GM19468 (cell line): Measurements from ENCODE around the gene POLN.
A peak's percentile ranks its signal among the peaks of the same experiment; 100 is the strongest.

Experiments used
- ATAC-seq: cut with Tn5 transposase; IDR thresholded peaks from one replicate; pipeline ENCODE4 v1.9.1; 2021; ENCODE audit warnings: mild to moderate bottlenecking, moderate library complexity, moderate number of reproducible peaks; ENCODE audit not compliant: unreplicated experiment; ENCODE audit errors: extremely low read depth

Gene POLN

DNA sequence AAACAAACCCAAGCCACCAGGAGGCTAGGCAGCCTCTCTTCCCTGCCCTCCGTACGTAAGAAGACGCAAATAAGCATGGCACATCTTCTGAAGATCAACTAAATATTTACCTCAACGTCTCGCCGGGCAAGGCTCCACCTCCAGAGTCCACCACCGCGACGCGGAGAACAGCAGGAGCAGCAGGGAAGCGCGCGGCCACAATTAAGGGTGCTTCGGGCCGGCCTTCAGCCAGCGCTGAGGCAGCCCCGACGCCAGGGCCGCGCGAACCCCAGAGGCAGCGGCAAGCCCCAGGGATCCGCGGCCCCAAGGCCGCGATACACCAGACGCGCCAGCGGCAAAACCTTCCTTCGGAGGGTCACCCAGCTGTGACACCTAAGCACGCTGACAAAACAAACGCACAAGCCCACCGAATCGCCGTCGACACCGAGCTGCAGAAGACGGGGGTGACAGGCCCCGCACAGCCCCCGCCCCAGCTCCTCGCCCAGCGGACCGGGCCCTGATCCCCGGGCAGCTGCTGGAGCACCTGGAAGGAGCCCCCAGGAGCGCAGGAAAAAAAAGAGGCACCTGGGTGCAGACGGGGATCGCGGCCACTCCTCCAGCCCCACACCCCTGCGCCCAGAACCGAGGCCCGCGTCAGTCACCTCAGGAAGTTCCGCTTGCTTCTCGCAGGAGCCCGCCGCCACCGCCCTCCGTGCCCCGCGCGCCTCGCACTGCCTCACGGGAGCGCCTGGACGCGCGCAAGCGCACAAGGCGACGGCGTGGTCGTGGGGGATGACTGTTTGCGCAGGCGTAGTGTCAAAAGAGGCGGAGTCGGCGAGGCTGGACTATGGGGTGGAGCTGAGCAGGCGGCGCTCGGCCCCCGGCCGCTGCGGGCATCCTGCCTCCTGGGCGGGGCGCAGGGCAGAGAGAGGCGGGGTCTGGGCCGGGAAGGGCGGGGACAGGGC is at the start of gene POLN, which contains the start of gene HAUS3:
TSS of gene POLN (minus strand) at position 712 of the 944 bp plus-strand sequence. CDS start 12,890 bp downstream, outside the sequence.
TSS of gene HAUS3 (minus strand) at position 712 of the 944 bp plus-strand sequence. CDS start 1,175 bp downstream, outside the sequence.
- ATAC-seq: peak; percentile 69

DNA sequence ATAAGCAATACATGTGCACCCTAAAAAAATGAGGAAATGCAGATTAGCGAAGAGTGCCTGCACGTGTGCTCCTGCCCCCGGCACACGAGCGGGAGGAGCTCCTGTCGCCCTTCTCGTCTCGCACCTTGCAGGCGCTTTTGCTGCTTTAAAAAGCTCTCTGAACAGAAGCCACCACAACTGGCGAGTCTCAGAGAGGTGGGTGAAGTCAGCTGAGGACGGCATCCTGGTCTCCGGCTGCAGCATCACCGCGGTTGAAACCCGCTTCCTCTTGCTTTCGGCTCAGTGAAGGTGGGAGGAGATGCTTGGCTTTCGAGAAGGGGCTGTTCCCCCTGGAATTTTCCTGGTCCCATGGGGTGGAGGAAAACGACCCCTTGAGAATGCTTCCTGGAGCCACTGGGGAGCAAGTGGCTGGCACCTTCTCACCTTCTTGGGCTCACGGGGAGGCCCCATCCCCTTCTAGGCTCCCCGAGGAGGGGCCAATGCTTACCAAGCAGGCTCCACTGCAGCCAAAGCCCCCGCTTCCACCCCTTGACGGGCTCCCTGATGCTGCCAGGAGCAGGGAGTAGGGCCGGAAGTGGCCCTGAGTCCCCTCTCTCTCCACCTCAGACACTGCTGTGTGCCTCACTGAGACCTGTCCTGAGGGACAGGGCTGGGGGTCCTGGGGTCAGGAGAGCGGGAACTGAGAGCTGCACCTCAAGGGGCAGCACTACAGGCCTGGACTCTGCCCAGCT is 49.2 kb upstream of the POLN start:
- ATAC-seq: no peak

DNA sequence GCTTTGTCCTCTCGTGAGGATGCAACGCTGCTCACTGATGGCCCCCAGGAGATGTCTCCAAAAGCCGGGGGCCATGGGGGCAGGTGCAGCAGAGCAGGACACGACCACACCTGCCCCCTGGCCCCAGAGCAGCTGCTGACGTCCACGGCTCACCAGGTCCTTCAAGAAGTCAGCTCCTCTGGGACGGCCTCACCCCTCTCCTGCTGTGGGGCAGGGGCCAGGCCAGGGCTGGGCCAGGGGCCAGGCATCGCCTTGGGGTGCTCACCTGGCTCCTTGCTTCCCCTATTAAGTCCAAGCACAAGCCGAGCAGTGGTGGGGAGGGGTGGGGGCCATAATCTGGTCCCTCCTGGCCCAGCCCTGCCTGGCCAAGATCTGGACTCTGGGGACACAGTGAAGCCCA is 48.6 kb upstream of the POLN start:
- ATAC-seq: no peak

DNA sequence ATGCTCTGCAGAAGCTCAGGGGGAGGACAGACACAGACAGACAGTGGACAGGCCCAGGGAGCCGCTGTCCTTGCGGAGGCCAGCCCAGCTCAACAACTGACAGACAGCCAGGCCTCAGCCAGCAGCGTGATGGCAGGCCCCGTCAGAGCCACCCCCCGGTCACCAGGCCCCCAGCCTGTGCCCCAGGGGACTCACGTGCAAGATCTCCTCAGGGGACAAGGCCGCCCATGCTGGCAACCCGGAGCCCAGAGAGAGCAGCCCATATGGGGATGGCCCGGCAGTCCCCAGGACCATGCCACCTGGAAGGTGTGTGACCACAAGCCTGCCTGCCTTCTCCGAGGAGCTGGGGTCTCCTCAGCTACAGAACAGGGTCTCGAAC is 48.0 kb upstream of the POLN start:
- ATAC-seq: no peak

DNA sequence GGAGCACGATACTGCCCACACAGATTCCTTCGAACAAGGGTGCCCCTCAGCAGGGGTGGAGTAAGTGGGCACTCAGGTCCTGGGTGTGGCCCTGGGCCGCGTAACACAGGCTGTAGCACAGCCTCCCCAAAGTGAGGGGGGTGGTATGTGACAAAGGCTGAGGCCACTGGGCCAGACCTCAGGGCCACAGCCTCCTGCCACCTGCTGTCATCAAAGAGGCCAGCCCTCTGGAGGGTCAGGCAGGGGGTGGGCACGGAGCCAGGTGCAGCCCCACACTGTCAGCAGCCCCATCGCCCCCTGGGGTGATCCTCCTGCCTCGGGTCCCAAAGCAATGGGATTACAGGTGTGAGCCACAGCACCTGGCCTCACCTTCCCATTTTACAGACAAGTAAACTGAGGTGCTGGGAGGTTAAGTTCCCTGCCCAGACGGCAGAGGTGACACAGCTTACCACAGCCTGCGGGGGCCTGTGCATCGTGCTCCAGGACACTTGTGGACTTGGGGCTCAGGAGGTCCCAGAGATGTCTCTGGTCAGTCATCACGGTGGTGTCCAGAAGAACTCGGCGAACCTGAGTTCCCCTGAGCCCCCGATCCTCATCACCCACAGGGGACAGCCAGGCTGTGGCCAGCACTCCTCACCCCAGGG is 47.5 kb upstream of the POLN start:
- ATAC-seq: no peak

DNA sequence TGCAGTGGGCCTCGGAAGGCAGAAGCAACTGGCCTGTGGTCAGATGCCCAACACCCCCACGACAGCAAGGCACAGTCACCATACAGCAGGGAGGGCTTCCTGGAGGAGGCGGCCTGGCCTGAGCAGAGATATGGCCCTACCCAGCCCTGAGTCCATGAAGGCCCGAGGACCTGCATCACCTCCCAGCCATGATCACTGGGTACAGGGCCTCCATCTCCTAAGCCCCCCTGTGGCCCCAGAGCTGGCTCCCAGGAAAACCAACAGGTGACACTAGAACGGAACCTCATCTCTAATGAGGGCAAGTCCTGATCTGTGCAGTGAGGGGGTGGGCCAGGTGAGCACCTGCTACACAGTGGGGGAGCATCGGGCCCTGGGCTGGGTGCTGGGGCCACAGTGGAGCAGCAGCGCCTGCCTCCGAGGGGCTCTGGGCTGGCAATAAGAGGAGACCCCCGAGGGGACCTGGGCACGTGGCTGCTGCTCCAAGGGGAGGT is 46.2 kb upstream of the POLN start:
- ATAC-seq: no peak

DNA sequence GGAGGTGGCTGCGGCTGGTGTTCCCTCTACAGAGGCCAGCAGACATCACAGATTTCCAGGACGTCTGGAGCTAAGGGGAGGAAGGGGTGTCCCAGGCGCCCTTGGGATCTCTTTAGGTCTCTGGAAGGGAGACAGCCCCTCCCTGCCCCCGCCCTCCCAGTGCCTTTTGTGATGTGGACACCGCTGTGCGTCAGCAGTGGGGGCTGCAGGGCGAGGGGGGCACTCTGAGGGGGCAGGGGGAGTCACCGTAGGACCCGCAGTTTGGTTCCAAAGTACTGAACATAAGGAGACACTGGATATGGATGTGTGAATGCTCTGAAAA is 45.6 kb upstream of the POLN start:
- no peak for ATAC-seq

DNA sequence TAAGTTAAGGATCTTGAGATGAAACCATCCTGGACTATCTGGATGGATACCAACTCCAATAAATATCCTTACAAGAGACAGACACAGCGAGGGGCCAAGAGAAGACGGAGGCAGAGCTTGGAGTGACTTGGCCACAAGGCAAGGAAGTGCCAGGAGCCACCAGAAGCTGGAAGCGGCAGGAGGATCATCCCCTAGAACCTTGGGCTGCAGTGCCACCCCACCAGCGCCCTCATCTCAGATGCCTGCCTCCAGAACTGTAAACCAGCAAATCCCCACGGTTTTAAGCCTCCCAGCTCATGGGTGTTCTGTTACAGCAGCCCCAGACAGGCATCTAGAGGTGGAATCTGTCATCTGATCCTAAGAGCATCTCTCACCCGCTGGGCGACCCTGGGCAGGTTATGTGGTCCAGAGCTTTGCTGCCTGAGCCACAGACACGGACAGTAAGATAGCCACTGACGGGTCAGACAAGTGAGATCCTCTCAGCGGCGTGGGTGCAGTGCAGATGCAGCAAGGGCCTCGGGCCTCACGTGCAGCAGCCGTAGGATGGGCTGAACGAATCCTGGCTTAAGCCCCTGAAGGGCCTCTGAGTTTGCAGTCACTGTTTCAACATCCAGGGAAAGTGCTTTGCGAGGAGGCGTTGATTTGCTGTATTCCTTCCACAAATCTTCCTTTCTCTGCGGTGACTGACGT is 45.1 kb upstream of the POLN start:
- no peak for ATAC-seq

DNA sequence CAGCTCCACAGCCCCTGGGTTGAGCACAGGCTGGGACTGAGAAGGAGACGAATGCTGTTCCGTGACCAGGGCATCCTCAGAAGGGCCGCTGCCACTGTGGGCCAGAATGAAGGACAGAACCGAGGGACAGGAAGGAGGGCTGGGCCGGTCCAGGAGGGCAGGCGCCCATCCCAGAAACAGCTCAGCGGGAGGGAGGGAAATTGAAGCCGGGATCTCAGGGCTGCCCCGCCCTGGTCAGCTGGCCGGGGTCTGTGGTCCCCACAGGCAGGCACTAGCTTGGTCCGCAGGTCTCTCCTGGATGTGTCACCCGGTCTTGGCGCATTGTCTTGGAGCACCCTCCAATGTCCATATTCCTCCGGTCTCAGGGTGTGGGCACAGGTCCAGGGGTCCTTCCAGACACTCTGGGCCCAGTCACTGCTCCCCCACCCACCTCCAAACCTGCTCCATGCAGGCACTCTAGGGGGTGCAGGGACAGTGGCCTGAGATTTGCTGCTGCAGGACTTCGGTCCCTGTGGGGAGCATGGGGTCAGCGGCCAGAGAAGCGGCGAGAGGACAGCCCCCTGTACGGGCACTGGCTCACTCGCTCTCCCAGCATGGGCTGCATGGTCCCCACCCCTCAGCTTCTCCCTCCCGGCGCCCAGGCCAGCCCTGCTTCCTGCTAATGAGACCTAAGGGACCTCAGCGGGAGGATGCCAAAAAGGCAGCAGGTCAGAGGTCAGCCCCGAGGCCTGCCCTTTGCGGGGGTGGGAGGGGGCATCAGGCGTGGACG is 43.9 kb upstream of the POLN start:
- no peak for ATAC-seq

DNA sequence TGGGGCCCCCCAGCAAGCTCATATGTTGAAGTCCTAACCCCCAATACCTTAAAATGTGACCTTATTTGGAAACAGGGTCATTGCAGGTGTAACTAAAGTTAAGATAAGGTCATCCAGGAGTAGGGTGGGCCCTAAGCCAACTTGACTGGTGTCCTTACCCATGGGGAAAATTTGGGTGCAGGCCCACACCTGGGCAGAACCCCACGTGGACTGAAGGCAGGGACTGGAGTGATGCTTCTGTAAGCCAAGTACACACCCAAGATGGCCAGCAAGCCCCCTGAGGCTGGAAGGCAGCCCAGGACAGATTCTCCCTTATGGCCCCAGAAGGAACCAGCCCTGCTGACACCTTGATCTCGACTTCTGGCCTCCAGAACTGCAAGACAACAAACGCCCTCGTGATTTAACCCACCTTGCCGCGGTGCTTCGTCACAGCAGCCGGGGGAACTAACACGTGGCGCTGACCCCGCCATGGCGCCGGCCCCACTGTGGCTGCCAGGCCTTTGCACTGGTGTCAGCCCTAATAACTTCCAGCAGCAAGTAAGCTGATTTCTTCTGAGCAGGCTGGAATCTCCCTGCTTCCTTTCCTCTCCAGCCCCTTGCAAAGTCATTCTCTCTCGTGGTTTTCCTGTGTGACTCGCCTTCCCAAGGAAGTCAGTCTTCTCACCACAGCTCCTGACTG is 43.2 kb upstream of the POLN start:
- no peak for ATAC-seq

DNA sequence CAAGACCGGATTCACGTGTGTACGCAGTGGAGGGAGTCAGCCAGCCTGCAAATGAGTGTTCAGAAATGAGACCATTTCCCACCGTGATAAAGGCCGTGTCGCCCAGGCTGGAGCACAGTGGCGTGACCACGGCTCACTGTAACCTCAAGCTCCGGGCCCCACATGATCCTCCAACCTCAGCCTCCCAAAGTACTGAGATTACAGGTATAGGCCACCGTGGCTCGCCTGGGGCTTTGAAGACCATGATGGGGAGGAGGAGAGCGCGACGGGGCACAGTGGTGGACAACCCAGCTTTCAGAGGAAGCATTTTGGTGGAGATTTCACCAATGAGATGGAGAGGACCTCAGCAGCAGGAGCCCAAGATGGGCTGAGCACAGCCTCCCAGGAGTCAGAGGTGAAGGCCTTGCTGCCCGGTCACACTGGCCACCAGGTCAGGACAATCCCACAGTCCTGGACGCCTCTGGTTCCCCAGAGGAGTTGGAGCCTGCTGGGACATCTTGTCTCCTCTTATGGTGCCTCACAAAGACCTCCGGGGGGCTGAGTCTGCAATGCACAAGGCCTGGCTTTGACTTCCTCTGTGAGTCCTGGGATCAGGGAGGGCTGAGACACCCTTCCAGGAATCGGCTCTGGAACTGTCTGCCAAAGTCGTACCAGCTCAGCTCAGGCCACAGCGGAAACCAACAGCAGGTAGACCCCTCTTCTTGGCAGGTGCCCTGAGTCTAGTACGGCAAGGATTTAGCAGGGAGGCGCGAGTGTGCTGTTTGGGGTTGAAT is 42.4 kb upstream of the POLN start:
- no peak for ATAC-seq

DNA sequence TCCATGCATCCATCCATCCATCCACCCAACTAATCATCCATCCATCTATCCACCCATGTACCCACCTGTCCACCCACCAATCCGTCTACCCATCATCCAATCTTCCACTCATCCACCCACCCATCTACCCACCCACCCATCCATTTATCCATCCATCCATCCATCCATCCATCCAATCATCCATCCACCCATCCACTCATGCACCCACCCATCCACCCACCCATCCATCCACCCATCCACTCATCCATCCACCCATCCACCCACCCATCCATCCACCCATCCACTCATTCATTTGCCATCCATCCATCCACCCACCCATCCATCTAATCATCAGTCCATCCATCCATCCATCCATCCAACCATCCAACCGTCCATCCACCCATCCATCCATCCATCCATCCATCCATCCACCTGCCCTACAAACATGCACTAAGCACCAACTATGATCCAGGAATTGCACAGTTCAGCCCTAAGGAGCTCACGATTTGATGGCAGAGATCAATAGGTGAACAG is 41.3 kb upstream of the POLN start:
- ATAC-seq: no peak

DNA sequence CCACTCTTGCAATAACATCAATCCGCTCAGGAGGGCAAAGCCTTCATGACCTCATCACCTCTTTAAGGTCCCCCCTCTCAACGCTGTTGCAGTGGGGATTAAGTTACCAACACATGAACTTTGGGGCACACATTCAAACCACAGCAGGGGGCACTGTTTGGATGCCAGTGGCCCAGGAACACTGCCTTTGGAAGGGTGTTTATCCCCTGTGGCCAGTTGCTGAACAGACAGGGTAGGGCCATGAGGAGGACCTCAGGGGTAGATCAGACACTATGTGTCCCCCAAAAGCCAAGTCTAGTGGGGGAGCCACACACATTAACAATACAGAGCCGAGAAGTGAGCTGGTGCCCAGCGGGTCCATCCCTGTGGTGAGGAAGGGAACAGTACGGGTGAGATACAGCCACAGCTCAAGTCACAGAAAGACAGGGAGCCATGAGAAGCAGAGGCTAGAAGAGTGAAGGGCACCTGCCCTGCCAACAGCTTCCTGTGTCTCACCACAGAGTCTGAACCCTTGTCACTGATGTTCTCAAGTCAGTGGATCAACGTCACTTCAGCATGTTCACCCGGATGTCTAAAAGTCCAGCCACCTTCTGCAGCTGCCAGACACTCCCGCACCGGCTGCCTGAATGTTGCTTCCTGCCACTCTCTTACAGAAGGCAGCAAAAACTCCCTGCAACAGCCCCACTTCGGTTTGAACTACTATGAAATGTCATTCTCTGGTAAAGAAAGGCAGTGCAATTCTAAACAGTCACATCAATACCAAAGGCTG is 39.8 kb upstream of the POLN start:
- peak; percentile 75 for ATAC-seq

DNA sequence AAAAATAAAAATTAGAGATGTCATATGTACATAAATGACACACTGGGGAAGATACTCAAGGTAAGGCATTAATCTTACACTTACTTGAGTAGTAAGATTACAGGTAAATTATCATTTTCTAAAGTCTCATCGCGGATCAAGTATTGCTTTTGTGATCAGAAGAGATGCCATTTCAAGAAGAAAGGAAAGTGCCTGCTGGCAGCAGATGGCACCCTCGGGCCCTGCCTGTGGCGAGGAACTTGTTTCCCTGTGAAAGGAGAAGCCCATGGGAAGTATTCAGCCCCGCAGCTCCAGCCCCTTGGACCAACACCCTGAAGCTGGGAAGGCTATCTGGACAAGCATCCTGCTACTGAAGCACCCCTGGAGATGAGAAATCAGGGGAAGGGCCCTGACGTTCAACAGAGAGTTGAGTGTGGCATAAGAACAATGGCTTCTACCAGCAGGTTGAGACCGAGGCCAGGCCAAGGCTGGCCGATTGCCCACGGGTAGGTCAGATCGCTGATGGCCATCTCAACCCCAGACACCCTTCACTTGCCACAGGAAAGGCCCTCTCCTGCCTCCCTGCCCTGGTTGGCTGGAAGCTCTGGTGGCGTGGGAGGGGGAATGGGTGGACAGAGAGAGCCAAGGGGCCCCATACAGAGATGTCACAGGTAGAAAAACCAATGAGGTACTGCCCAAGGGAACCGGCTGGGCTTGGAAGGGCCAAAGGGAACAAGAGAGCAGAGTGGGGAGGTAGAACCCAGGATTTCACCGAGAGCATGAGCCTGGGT is 38.8 kb upstream of the POLN start:
- ATAC-seq: no peak

DNA sequence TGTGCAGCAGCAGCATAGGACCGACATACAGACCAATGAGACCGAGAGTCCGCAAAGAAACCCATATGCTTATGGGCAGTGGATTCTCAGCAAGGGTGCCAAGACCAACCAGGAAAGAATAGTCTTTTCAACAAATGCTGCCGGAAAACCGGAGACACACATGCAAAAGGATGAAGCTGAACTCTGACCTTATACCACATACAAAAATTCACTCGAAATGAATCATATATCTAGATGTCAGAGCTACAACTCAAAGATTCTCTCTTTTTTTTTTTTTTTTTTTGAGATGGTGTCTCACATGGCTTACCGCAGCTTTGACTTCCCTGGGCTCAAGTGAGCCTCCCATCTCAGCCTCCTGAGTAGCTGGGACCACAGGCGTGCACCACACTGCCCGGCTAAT is 36.0 kb upstream of the POLN start:
- no peak for ATAC-seq

DNA sequence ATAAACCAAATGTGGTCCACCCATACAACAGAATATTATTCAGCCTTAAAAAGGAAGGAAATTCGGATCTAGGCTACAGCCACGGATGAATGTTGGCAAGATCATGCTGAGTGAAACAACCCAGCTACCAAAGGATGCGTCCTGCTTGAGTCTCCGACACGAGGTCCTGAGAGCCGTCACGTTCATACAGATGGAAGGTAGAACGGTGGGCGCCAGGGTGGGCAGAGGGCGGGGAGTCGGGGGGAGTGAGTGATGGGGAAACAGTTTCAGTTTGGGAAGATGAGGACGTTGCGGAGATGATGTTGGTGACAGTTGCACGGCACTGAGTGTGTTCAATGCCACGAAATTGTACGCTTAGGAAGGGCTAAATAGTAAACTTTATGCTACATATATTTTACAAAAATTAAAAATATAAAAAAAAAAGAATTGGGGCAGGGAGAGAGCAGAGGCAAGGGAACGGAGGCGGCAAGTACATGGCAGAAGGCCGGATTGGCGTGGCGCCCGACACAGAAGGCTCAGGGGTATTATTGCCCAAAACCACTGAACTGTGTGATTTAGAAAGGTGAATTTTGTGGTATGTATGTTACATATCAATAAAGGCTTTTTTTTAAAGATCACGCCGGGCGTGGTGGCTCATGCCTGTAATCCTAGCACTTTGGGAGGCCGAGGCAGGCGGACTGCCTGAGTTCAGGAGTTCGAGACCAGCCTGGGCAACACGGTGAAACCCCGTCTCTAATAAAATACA is 34.8 kb upstream of the POLN start:
- ATAC-seq: no peak
